ENCODE results near the gene MFAP3. TPM values are rescaled to one million over a fixed set of nuclear protein-coding genes. Genes with fewer than 3 reads are reported as not detected.

MFAP3 gene
- total RNA-seq, 1 experiment from 2014 or later: 21.4 TPM

DNA sequence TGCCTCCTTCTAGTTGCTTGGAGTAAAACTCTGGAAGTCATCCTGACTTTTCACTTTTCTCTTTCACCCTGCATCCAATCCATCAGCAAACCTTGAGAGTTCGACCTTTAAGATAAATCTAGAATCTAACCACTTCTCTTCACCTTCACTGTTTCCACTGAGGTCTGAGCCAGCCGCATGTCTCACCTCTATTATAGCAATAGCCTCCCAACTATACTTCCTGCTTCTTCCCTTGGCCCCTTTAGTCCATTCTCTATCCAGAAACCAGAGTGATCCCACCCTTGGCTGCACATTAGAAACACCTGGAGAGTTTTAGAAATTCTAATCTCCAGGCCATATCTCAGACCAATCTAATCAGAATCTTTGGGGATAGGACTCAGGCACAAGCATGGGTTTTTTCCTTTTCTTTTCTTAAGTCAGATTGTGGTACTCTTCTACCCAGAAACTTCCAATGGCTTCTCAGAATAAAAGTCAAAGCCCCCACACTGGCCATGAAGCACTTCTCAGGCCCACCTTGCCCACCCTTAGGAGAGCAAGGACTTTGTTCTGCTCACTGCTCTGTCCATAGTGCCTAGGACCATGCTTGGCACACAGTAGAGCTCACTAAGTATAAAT is 33.1 kb downstream of the MFAP3 start:
- TF ChIP-seq, protein P1, sequence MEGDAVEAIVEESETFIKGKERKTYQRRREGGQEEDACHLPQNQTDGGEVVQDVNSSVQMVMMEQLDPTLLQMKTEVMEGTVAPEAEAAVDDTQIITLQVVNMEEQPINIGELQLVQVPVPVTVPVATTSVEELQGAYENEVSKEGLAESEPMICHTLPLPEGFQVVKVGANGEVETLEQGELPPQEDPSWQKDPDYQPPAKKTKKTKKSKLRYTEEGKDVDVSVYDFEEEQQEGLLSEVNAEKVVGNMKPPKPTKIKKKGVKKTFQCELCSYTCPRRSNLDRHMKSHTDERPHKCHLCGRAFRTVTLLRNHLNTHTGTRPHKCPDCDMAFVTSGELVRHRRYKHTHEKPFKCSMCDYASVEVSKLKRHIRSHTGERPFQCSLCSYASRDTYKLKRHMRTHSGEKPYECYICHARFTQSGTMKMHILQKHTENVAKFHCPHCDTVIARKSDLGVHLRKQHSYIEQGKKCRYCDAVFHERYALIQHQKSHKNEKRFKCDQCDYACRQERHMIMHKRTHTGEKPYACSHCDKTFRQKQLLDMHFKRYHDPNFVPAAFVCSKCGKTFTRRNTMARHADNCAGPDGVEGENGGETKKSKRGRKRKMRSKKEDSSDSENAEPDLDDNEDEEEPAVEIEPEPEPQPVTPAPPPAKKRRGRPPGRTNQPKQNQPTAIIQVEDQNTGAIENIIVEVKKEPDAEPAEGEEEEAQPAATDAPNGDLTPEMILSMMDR (conservative IDR thresholded peaks at IDR 0.05; ENCODE audit: low read depth, low read length): no peak
- TF ChIP-seq EZH2 (IDR thresholded peaks at IDR 0.05; ENCODE audit: borderline replicate concordance, low read depth, low read length, poor library complexity, severe bottlenecking): no peak
- H3K9me3 ChIP-seq (ENCODE audit: low read depth, low read length, poor library complexity, severe bottlenecking): no peaks in the 10 kb centered on the region
- POLR2A ChIA-PET (ENCODE audit: low non-redundant PET): no interaction called here
- CTCF ChIA-PET: interaction anchor here (0.6 to 2.0 kb wide), 10 partner anchors 92 to 389 kb away, joined by 3 to 29 read pairs (median 4); partner anchors contain the start of gene GALNT10
- no TSS peak for BruUV-seq (replicated peaks)
- no peaks in the 10 kb centered on the region for H3K36me3 ChIP-seq (ENCODE audit: insufficient read depth, low read length, poor library complexity, severe bottlenecking)
- no peak overlapping the region for H3K4me3 ChIP-seq (ENCODE audit: low read depth, low read length, poor library complexity, severe bottlenecking)
- H3K4me1 ChIP-seq (ENCODE audit: insufficient read depth, low read length, poor library complexity, severe bottlenecking): peaks cover 16% of the 10 kb centered on the region
- no peak for DNase-seq (ENCODE audit: low spot score)
- no peak overlapping the region for H3K27ac ChIP-seq (ENCODE audit: low read depth, low read length, poor library complexity, severe bottlenecking)
- intact Hi-C loops (cut with micrococcal nuclease; ENCODE audit: unreplicated experiment): loop anchor here (1.0 to 10.0 kb wide), 4 partner anchors 90 to 533 kb away; no protein-coding TSS in a partner anchor
- no peaks in the 10 kb centered on the region for H3K27me3 ChIP-seq (replicated peaks; ENCODE audit: insufficient read depth, low read depth, low read length, poor library complexity)

DNA sequence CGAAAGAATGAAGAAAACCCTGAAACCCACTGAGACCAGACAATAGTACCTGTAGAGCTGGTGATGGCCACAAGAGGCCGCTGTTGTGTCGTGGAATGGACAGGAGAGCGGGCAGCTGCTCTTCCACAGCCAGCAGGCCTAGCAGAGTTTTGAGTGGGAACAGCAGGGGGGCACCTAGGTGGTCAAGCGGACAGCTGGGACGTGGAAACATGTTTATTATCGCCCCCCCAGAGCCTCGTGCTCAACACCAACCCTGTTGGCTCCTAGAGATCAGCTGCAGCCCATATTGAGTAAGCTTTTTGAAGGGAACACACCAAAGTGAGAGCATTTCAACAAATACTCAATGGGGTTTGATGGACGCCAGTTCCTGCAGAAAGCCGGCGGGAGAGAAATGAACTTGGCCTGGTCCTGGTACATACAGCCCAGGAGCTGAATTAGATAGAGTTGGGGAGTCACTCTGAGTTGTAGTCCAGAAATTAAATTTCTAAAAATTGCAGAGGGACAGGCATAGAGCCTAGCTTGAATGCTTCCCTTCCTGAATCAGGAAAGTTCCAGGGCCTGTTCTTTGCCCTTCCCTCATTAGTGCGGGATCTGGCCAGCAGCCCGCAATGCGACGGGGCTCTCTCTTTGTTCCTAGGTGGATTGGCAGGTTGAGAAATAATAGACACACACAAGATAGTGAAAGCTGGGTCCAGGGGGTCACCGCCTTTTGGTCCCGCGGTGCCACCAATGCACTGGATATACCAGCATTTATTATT is 33.8 kb downstream of the MFAP3 start:
- Histone ChIP-seq H3K36me3 (ENCODE audit: insufficient read depth, low read length, poor library complexity, severe bottlenecking) (no peaks in the 10 kb centered on the region), H3K4me3 (ENCODE audit: low read depth, low read length, poor library complexity, severe bottlenecking) (no peak overlapping the region), H3K9me3 (ENCODE audit: low read depth, low read length, poor library complexity, severe bottlenecking) (no peaks in the 10 kb centered on the region), H3K27ac (ENCODE audit: low read depth, low read length, poor library complexity, severe bottlenecking) (no peak overlapping the region), H3K4me1 (ENCODE audit: insufficient read depth, low read length, poor library complexity, severe bottlenecking) (peaks cover 23% of the 10 kb centered on the region), H3K27me3 (replicated peaks; ENCODE audit: insufficient read depth, low read depth, low read length, poor library complexity) (no peaks in the 10 kb centered on the region)
- no peak for TF ChIP-seq EZH2 (IDR thresholded peaks at IDR 0.05; ENCODE audit: borderline replicate concordance, low read depth, low read length, poor library complexity, severe bottlenecking)
- TF ChIP-seq, protein P1 (conservative IDR thresholded peaks at IDR 0.05; ENCODE audit: low read depth, low read length): peak; percentile 87
- intact Hi-C loops (cut with micrococcal nuclease; ENCODE audit: unreplicated experiment): loop anchor here (1.0 to 10.0 kb wide), 4 partner anchors 90 to 532 kb away; no protein-coding TSS in a partner anchor
- BruUV-seq (replicated peaks): no TSS peak
- ChIA-PET CTCF (interaction anchor here (0.6 to 2.0 kb wide), 11 partner anchors 92 to 389 kb away, joined by 3 to 29 read pairs (median 4); partner anchors contain the start of gene GALNT10), POLR2A (ENCODE audit: low non-redundant PET) (no interaction called here)
- peak; percentile 78 for DNase-seq (ENCODE audit: low spot score)

DNA sequence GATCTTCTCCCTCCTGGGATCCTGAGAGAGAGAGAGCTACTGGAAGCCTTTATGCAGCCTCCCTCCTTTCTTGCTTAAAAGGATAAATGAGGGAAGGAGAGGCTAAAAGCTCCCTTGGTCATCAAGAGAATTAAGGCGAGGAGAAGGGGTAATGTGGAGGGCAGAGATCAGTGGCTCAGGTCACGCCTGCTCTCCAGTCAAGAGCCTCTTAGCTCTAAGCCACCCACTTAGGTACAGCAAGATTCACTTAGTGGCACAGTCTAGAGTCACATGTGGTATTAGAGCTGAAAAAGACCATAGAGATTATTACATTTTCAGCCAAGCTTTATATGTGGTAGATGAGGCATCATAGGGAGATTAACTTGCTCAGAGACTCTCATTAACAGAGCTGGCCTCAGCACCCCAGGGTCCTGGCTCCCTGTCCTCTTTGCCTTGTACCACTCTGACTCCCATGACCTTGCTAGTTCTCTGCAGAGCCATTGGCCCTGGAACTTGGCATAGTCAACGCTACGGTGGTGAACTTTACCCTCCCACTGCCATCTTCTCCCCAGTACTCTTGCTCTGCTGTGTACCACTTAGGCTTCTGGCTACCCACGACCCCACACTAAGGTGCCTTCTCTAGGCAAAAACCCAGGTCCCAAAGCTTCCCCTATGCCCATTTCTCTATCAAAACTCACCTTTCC is 37.6 kb downstream of the MFAP3 start:
- POLR2A ChIA-PET (ENCODE audit: low non-redundant PET): no interaction called here
- H3K27ac ChIP-seq (ENCODE audit: low read depth, low read length, poor library complexity, severe bottlenecking): no peak overlapping the region
- no peaks in the 10 kb centered on the region for H3K9me3 ChIP-seq (ENCODE audit: low read depth, low read length, poor library complexity, severe bottlenecking)
- DNase-seq (ENCODE audit: low spot score): no peak
- H3K27me3 ChIP-seq (replicated peaks; ENCODE audit: insufficient read depth, low read depth, low read length, poor library complexity): no peaks in the 10 kb centered on the region
- intact Hi-C loops (cut with micrococcal nuclease; ENCODE audit: unreplicated experiment): loop anchor here (5.0 to 10.0 kb wide), 2 partner anchors 186 to 528 kb away; no protein-coding TSS in a partner anchor
- BruUV-seq (replicated peaks): no TSS peak
- H3K4me1 ChIP-seq (ENCODE audit: insufficient read depth, low read length, poor library complexity, severe bottlenecking): peaks cover 41% of the 10 kb centered on the region
- CTCF ChIA-PET: interaction anchor here (0.6 kb wide), 1 partner anchor 390 kb away, joined by 3 read pairs; no protein-coding TSS in a partner anchor
- no peaks in the 10 kb centered on the region for H3K36me3 ChIP-seq (ENCODE audit: insufficient read depth, low read length, poor library complexity, severe bottlenecking)
- TF ChIP-seq, protein P1 (conservative IDR thresholded peaks at IDR 0.05; ENCODE audit: low read depth, low read length): no peak
- no peak for TF ChIP-seq EZH2 (IDR thresholded peaks at IDR 0.05; ENCODE audit: borderline replicate concordance, low read depth, low read length, poor library complexity, severe bottlenecking)
- H3K4me3 ChIP-seq (ENCODE audit: low read depth, low read length, poor library complexity, severe bottlenecking): no peak overlapping the region
